Measurements from ENCODE around the gene ERFE. TPM values are rescaled to one million over a fixed set of nuclear protein-coding genes. Genes with fewer than 3 reads are reported as not detected.

ERFE gene
- total and polyA plus RNA-seq, 2 of the 4 experiments (the other 2 are of a cell fraction): 1.3 to 3.5 TPM

GRCh38 chr2:238119756-238120462, 38.9 kb upstream of the ERFE start:
- dilution Hi-C loops (cut with HindIII; ENCODE audit: low sequenced_read_pairs, unreplicated experiment): no loop called here
- POLR2A ChIA-PET (ENCODE audit: unreplicated experiment): no interaction called here
- 67% methylated on average over 8 of the region's 15 CpGs; no CpG with 5 or more reads in 1 of the 2 experiments for WGBS, 2 experiments (ENCODE audit: extremely low coverage in 2 of 2, insufficient read length in 1 of 2)

More at GRCh38 chr2:238119756-238120462, 38.9 kb upstream of the ERFE start:
- no peak overlapping the region for H3K4ac ChIP-seq (ENCODE audit: low read depth, low read length)
- no peak overlapping the region for H2BK120ac ChIP-seq (ENCODE audit: low read depth, low read length)
- H3K36me3 ChIP-seq (ENCODE audit: control insufficient read depth, insufficient read depth, low read length): no peaks in the 10 kb centered on the region
- no peak overlapping the region for H3K4me2 ChIP-seq (ENCODE audit: low read depth, low read length)
- H2BK20ac ChIP-seq (ENCODE audit: low read depth, low read length): no peak overlapping the region
- H3K27ac ChIP-seq (ENCODE audit: insufficient read depth, low read length): no peak overlapping the region
- no peak overlapping the region for H3K18ac ChIP-seq (ENCODE audit: low read depth, low read length)
- H3K9me1 ChIP-seq (ENCODE audit: insufficient read depth, low read length): peaks cover 5% of the 10 kb centered on the region; the same call in 1 of the 2 replicates
- no peak overlapping the region for H3K4me3 ChIP-seq (ENCODE audit: insufficient read depth, low read depth, low read length)
- H4K5ac ChIP-seq (ENCODE audit: low read depth, low read length): no peak overlapping the region
- no peaks in the 10 kb centered on the region for H4K20me1 ChIP-seq (ENCODE audit: insufficient read depth, low read length)
- no peak overlapping the region for H3K23ac ChIP-seq (ENCODE audit: low read depth, low read length)
- H3K79me1 ChIP-seq (ENCODE audit: low read depth in 1 of 2, low read length in 2 of 2): no peaks in the 10 kb centered on the region
- no peaks in the 10 kb centered on the region for H3K9me3 ChIP-seq (ENCODE audit: control insufficient read depth, insufficient read depth, low read length)
- H2AK5ac ChIP-seq (ENCODE audit: low read depth, low read length): no peak overlapping the region
- no peak overlapping the region for H3K56ac ChIP-seq (ENCODE audit: extremely low read depth, insufficient read depth, low read length)
- no peak overlapping the region for H2BK5ac ChIP-seq (ENCODE audit: low read depth, low read length, poor library complexity, severe bottlenecking)
- ATAC-seq (ENCODE audit: low read depth) (no peak), DNase-seq (no peak)
- H2BK15ac ChIP-seq (ENCODE audit: low read depth, low read length): no peak overlapping the region
- intact Hi-C loops (cut with micrococcal nuclease) (loop anchor here (1.0 to 5.0 kb wide), 2 partner anchors 143 to 263 kb away; partner anchors contain the start of gene RAMP1), in situ Hi-C loops (cut with MboI; ENCODE audit: low sequenced_read_pairs) (no loop called here)
- no TSS peak for BruUV-seq (replicated peaks)
- H2AFZ ChIP-seq (replicated peaks; ENCODE audit: low read length, poor library complexity): no peak overlapping the region
- H2AK9ac ChIP-seq (replicated peaks; ENCODE audit: low read depth, low read length, poor library complexity): no peak overlapping the region
- CTCF ChIA-PET: interaction anchor here (0.6 to 1.2 kb wide), 2 partner anchors 90 to 145 kb away, joined by 3 to 4 read pairs; no protein-coding TSS in a partner anchor
- TF ChIP-seq CHD1 (IDR thresholded peaks at IDR 0.05; ENCODE audit: low read depth, low read length) (no peak), SMC3 (IDR thresholded peaks at IDR 0.05; ENCODE audit: low read depth, low read length) (no peak), MAZ (IDR thresholded peaks at IDR 0.05; ENCODE audit: borderline replicate concordance, low read depth, low read length) (no peak), BHLHE40 (IDR thresholded peaks at IDR 0.05; ENCODE audit: low read depth, low read length) (no peak)
- peaks cover 4% of the 10 kb centered on the region; the same call in 1 of the 2 replicates for H3K4me1 ChIP-seq (ENCODE audit: control insufficient read depth, insufficient read depth, low read length)
- no peak overlapping the region for H4K8ac ChIP-seq (ENCODE audit: low read depth in 2 of 2, low read length in 2 of 2)
- H4K91ac ChIP-seq (ENCODE audit: insufficient read depth, low read depth, low read length): no peak overlapping the region
- H3K14ac ChIP-seq (replicated peaks; ENCODE audit: low read depth, low read length): no peak overlapping the region
- H3K27me3 ChIP-seq (ENCODE audit: control insufficient read depth, insufficient read depth, low read length): peaks cover 33% of the 10 kb centered on the region
- no peak overlapping the region for H3K9ac ChIP-seq (ENCODE audit: low read depth, low read length)

Data from IMR-90 (cell line).